Stomach (tissue), 9 donors: ENCODE results near the gene CAMKK1. TPM values are rescaled to one million over a fixed set of nuclear protein-coding genes. Genes with fewer than 3 reads are reported as not detected.

ENCODE experiments used
- DNase-seq, 2 donors: peaks; one replicate each; pipeline versions ENCODE4 v3.0.0 to v3.0.0-alpha.2; 2013 to 2019
- H3K27ac ChIP-seq, 5 donors: fragments of 200-600 bp in 4 of 5; sonication (generic) in 4 of 5; one replicate each; pipeline ENCODE4 v1.5.1; 2013 to 2019; ENCODE audit warnings: mild to moderate bottlenecking in 1 of 5, moderate library complexity in 1 of 5
- H3K27me3 ChIP-seq, 3 donors: fragments of 200-600 bp; sonication (generic); one replicate each; pipeline ENCODE4 v1.5.1; 2017 to 2019; ENCODE audit warnings: mixed run types in 1 of 3
- H3K36me3 ChIP-seq, 4 donors: fragments of 200-600 bp; sonication (generic); 1 replicate in 3 of 4; 2 replicates in 1 of 4; pipeline ENCODE4 v1.5.1; 2016 to 2019
- H3K4me1 ChIP-seq, 4 donors: fragments of 200-600 bp; sonication (generic); one replicate each; pipeline ENCODE4 v1.5.1; 2016 to 2019
- H3K4me3 ChIP-seq, 4 donors: fragments of 200-600 bp; sonication (generic) in 3 of 4; one replicate each; pipeline ENCODE4 v1.5.1; 2016 to 2019; ENCODE audit warnings: mild to moderate bottlenecking in 1 of 4
- H3K9me3 ChIP-seq, 4 donors: fragments of 200-600 bp; sonication (generic); one replicate each; pipeline ENCODE4 v1.5.1; 2016 to 2019
- EP300 ChIP-seq: sonication (generic); formaldehyde crosslinking; IDR thresholded peaks from one replicate; pipeline ENCODE4 v1.6.1; 2017; ENCODE audit warnings: antibody characterized with exemption
- POLR2A ChIP-seq, 4 donors: fragments of 450-650 bp; IDR thresholded peaks; one replicate each; pipeline ENCODE4 v1.6.1; 2016; ENCODE audit warnings: antibody characterized with exemption in 4 of 4, control low read depth in 2 of 4, mild to moderate bottlenecking in 1 of 4, moderate library complexity in 1 of 4
- POLR2AphosphoS5 ChIP-seq, 3 donors: sonication (generic); formaldehyde crosslinking; IDR thresholded peaks; one replicate each; pipeline ENCODE4 v1.6.1; 2016; ENCODE audit warnings: antibody characterized with exemption in 3 of 3
- WGBS, 5 donors: extraction: QIAGEN DNeasy Blood & Tissue Kit in 3 of 5; methylation state at CpG; one replicate each; pipeline versions ENCODE4 v1.1.5 to v1.1.7; 2013 to 2018; 5-methylcytosine and 5-hydroxymethylcytosine counted together
- intact Hi-C: fragments of 100-400 bp; cut with DNase I; formaldehyde crosslinking; loops from one replicate; pipeline ENCODE4 v1.15.1; 2023; ENCODE audit warnings: low total_unique reads
- polyA plus RNA-seq, 3 donors: library from polyadenylated mRNA; stranded (reverse); fragments of 200-250 nt; gene quantifications; one replicate each; pipeline ENCODE4 v1.2.3, GENCODE V29; 2013
- total RNA-seq, 5 donors: library from RNA; depleted of rRNA; stranded (reverse); fragments of >200 nt; gene quantifications; one replicate each; pipeline versions ENCODE4 v1.1.0 to v1.2.3, GENCODE V29; 2014 to 2016
- TF ChIP-seq, protein P1 (sequence below), 7 experiments: fragments of 450-650 bp in 4 of 7; fragments of 200-600 bp in 3 of 7; sonication (generic) in 3 of 7; IDR thresholded peaks; one replicate each; pipeline ENCODE4 v1.5.1; 2016 to 2019; ENCODE audit warnings: antibody characterized with exemption in 7 of 7, control low read depth in 2 of 7, mild to moderate bottlenecking in 1 of 7
- donor health status: healthy with polysubstance abuse.
- donor health status: Bipolar disorder and iron deficiency.
- donor health status: healthy.

Gene CAMKK1
- total and polyA plus RNA-seq, 8 donors = 0.58 to 15.1 (median 4.6) TPM

DNA sequence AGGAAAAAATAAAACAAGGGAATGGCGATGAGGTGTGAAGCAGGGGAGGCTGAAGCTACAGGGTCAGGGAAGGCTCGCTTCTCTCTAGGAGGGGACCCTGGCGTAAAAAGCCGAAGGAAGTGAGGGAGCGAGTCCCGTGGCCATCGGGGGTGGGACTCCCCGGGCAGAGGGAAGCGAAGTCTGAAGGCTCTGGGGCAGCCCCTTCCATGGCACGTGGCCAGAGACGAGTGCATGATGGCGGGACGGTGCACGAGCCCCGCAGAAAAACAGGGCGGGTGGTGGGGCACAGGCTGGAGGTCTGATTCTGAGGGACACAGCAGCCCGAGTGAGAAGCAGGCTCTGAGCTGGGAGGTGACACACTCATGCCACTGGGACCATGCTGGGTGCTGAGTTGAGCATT, 25.7 kb downstream of the CAMKK1 start:
- intact Hi-C loops = no loop called here
- peaks cover 0 to 17% (median 5%) of the 10 kb centered on the region in 4 donors for H3K4me1 ChIP-seq
- TF ChIP-seq, protein P1, sequence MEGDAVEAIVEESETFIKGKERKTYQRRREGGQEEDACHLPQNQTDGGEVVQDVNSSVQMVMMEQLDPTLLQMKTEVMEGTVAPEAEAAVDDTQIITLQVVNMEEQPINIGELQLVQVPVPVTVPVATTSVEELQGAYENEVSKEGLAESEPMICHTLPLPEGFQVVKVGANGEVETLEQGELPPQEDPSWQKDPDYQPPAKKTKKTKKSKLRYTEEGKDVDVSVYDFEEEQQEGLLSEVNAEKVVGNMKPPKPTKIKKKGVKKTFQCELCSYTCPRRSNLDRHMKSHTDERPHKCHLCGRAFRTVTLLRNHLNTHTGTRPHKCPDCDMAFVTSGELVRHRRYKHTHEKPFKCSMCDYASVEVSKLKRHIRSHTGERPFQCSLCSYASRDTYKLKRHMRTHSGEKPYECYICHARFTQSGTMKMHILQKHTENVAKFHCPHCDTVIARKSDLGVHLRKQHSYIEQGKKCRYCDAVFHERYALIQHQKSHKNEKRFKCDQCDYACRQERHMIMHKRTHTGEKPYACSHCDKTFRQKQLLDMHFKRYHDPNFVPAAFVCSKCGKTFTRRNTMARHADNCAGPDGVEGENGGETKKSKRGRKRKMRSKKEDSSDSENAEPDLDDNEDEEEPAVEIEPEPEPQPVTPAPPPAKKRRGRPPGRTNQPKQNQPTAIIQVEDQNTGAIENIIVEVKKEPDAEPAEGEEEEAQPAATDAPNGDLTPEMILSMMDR (IDR thresholded peaks at IDR 0.05) = no peak
- TF ChIP-seq POLR2A (IDR thresholded peaks at IDR 0.05) (no peak), EP300 (no peak), POLR2AphosphoS5 (IDR thresholded peaks at IDR 0.05) (no peak)
- DNase-seq = no peak
- H3K27me3 ChIP-seq = no peaks in the 10 kb centered on the region
- 75 to 86% (median 83%) methylated on average over 16 to 17 of the region's 17 CpGs for WGBS, 5 donors
- peaks cover 0 to 21% (median 16%) of the 10 kb centered on the region in 4 donors for H3K36me3 ChIP-seq
- H3K9me3 ChIP-seq = no peaks in the 10 kb centered on the region
- H3K4me3 ChIP-seq = no peak overlapping the region
- H3K27ac ChIP-seq = no peak overlapping the region

DNA sequence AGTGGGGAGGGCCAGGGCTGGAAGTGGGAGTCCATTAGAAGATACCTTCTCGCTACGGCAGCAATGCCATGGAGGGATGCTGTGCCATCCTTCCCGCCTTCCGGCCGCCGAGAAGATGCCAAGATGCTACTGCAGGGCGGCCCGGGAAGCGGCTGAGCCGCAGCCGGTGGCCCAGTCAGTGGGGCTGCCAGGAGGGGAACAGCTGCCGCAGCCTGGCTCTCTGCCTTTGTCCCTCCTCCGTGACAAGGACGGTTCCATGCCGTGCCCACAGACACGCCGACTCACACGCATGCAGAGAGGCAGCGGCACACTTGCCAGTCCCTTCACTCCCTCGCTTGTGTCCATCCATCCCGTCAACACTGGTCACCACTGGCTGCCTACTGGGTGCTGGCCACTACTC, 26.6 kb downstream of the CAMKK1 start:
- TF ChIP-seq EP300 = no peak
- TF ChIP-seq POLR2AphosphoS5 (IDR thresholded peaks at IDR 0.05) = no peak
- TF ChIP-seq POLR2A (IDR thresholded peaks at IDR 0.05) = no peak
- TF ChIP-seq, protein P1 (IDR thresholded peaks at IDR 0.05) = no peak
- DNase-seq = no peak
- no peak overlapping the region for H3K4me3 ChIP-seq
- peaks cover 0 to 17% (median 5%) of the 10 kb centered on the region in 4 donors for H3K4me1 ChIP-seq
- H3K27ac ChIP-seq = no peak overlapping the region
- intact Hi-C loops = no loop called here
- no peaks in the 10 kb centered on the region for H3K27me3 ChIP-seq
- 91 to 96% (median 93%) methylated on average over 19 to 21 of the region's 21 CpGs for WGBS, 5 donors
- no peaks in the 10 kb centered on the region for H3K9me3 ChIP-seq
- peaks cover 0 to 25% (median 18%) of the 10 kb centered on the region in 4 donors for H3K36me3 ChIP-seq

DNA sequence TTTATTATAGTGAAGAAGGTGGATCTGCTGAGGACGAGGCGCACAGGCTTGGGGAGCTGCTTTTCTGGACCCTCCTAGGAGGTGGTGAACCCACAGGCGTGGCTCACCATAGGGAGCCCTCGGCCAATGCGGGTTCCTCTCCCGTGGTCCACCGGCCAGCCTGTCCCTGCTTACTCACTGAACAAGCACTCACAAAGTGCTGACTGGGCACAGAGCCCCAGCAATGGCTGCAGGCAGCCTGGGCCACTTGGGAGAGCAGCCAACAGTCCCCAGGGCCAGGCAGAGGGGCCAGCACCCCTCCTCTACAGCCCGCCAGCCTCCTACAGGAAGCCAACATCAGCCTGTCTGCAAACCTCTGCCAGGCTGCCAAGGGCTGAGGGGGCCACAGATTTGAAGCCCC, 27.7 kb downstream of the CAMKK1 start:
- peak in 1 of 2 donors; percentile 28 for DNase-seq
- no peaks in the 10 kb centered on the region for H3K27me3 ChIP-seq
- no peak for TF ChIP-seq POLR2A (IDR thresholded peaks at IDR 0.05)
- no peak for TF ChIP-seq EP300
- TF ChIP-seq, protein P1 (IDR thresholded peaks at IDR 0.05) = no peak
- H3K4me3 ChIP-seq = no peak overlapping the region
- H3K4me1 ChIP-seq = peaks cover 0 to 11% (median 5%) of the 10 kb centered on the region in 4 donors
- peaks cover 0 to 35% (median 27%) of the 10 kb centered on the region in 4 donors for H3K36me3 ChIP-seq
- intact Hi-C loops = no loop called here
- 48 to 82% (median 66%) methylated on average over 7 to 8 of the region's 8 CpGs for WGBS, 5 donors
- peak overlapping the region in 1 of 5 donors; percentile 38 for H3K27ac ChIP-seq
- H3K9me3 ChIP-seq = no peaks in the 10 kb centered on the region

DNA sequence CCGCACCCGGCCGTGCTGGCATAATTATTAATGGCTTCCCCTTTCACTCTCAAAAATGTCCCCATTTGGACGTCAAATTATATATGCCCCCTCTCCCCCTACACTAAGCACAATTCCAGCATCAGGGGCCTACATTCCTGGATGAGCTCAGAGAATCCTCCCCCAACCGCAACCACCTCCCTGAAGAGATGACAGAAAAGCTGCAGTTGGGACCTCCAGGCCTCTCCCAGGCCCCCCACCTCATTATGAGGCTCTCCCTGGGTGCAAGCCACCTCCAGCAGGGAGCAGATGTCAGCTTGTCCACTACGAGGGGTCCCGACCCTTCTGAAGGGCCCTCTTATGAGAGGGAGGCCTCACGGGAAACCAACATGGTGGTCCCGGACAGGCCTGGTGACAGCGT, 28.3 kb downstream of the CAMKK1 start:
- intact Hi-C loops = no loop called here
- H3K36me3 ChIP-seq = peaks cover 0 to 30% (median 29%) of the 10 kb centered on the region in 4 donors
- no peak overlapping the region for H3K4me3 ChIP-seq
- no peak for TF ChIP-seq EP300
- TF ChIP-seq, protein P1 (IDR thresholded peaks at IDR 0.05) = no peak
- no peak for TF ChIP-seq POLR2AphosphoS5 (IDR thresholded peaks at IDR 0.05)
- no peak for TF ChIP-seq POLR2A (IDR thresholded peaks at IDR 0.05)
- no peak for DNase-seq
- H3K27ac ChIP-seq = peak overlapping the region in 1 of 5 donors; percentile 38
- H3K4me1 ChIP-seq = peaks cover 0 to 11% (median 5%) of the 10 kb centered on the region in 4 donors
- no peaks in the 10 kb centered on the region for H3K9me3 ChIP-seq
- H3K27me3 ChIP-seq = no peaks in the 10 kb centered on the region
- WGBS, 5 donors = 82 to 93% (median 88%) methylated on average over 7 to 10 of the region's 10 CpGs
